Raji (cell line): ENCODE results near the gene NDOR1.
A peak's percentile ranks its signal among the peaks of the same experiment; 100 is the strongest.

Experiments used
- POLR2A ChIP-seq: IDR thresholded peaks from 2 replicates; pipeline ENCODE4 v1.6.1; 2011; ENCODE audit warnings: low read depth, low read length, control low read depth; ENCODE audit not compliant: insufficient read depth

NDOR1 gene

DNA sequence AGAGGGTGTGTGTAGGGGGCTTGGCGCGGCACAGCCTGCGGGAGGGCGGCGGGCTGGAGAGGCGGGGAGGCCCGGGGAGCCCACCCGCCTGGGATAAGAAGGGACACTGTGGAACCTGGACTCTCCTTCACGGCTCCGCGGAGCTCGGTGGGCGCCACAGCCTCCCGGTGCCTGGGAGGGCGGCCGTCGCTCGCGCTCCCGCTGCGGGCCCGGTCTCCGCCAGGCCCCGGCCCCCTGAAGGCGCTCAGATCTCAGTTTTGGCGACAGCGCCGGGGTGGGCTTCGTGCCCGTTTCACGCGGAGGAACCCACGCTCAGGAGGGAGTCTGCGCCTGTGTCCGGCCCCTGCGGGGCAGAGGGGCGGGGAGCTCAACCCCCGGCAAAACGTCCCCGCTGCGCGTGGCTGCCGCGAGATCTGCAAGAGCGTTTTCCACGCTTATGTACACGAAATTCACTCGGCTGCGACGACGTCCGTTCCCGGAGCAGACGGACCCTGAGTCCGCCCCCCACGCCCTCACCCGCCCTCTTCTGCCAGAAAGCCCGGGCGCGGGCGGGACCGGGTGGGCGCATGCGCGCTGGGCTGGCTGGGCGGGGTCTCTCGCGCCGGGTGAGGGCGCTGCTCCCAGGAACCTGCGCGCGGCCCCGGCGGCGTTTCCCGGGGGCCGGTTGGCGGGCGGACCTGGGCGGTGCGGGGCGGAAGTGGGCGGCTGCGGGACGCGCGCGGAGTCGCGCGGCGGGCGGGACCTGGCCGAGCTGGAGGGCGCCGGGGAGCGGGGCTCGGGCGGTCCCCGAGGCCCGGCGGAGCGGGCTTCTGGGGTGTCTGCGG lies 49.3 kb downstream of the NDOR1 start, which contains the start of gene NELFB:
TSS of gene NELFB (plus strand) at position 704 of the 824 bp plus-strand sequence.
- TF ChIP-seq POLR2A = peak; percentile 91

DNA sequence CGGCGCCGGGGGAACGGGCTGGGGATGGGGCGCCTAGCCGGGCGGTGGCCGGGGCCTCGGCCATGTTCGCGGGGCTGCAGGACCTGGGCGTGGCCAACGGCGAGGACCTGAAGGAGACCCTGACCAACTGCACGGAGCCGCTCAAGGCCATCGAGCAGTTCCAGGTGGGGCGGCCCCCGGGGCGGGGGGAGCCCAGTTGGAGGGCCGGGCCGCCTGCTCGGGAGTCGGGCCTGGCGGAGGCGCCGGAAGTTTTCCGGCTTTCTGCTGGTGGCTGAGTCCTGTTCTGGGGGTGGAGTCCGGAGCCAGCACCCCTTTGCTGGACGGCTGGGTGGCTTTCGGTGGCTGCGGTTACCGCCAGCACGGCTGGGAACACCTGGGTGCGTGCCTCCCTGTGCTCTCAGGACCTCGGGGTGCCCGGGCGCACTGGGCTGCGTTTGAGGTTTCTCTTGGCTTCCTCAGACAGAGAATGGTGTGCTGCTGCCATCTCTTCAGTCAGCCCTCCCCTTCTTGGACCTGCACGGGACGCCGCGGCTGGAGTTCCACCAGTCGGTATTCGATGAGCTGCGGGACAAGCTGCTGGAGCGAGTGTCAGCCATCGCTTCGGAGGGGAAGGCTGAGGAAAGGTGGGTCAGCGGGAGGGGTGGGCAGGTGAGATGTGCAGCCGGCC lies 50.1 kb downstream of the NDOR1 start:
- TF ChIP-seq POLR2A = no peak

DNA sequence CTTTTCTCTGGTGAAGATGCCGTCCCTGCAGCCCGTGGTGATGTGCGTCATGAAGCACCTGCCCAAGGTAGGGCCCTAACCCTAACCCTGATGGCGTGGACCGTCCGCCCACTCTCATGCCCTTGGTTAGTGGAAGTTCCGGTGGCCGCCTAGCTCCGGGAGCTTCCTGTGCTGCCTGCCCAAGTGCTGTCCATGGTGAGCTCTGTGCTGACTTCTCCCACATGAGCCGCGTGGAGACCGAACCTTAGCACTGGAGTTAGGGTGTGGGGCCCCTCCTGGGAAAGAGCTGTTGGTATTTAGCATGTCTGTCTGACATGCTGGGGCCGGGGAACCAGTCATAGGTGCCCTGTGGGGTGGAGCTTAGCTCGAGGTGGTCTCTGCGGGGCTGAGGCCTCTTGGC lies 50.9 kb downstream of the NDOR1 start:
- no peak for TF ChIP-seq POLR2A

DNA sequence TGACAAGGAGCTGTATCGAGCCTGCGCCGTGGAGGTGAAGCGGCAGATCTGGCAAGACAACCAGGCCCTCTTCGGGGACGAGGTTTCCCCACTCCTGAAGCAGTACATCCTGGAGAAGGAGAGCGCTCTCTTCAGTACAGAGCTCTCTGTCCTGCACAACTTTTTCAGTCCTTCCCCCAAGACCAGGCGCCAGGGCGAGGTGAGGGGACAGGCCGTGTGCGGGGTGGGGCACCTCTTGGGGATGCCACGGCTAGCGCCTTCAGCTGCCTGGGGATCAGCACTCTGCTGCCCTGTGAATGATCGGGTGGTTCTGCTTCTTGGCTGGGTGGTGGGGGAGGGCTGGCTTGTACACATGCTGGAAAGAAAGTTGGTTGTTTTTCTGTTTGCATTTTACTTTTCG lies 51.4 kb downstream of the NDOR1 start:
- no peak for TF ChIP-seq POLR2A

DNA sequence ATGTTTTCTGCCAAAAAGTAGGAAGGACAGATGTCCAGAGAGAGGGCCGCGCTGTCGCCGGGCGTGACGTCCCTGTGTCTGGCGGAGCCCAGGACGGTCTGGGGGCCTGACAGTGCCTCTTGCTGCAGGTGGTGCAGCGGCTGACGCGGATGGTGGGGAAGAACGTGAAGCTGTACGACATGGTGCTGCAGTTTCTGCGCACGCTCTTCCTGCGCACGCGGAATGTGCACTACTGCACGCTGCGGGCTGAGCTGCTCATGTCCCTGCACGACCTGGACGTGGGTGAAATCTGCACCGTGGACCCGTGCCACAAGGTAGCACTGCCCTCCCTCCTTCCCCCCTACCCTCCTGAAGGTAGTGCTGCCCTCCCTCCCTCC lies 57.4 kb downstream of the NDOR1 start:
- no peak for TF ChIP-seq POLR2A

DNA sequence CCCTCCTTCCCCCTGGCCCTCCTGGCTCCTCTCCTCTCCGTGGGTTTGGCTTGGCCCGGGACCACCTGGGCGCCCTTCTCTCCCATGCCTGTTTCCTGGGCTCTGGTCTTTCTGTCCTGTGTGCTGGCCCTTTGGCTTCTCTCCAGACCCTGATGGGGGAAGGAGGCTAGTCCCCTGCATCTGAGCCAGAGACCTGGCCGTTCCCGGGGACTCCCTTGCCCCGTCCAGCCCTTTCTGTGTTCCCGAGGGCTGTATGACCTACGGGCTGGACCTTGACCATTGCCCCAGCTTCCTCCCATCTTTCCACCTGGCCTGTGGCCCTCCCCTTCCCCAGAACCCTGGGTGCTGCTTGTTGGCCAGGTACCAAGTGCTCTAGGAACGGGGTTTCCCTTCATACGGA lies 58.0 kb downstream of the NDOR1 start:
- no peak for TF ChIP-seq POLR2A

DNA sequence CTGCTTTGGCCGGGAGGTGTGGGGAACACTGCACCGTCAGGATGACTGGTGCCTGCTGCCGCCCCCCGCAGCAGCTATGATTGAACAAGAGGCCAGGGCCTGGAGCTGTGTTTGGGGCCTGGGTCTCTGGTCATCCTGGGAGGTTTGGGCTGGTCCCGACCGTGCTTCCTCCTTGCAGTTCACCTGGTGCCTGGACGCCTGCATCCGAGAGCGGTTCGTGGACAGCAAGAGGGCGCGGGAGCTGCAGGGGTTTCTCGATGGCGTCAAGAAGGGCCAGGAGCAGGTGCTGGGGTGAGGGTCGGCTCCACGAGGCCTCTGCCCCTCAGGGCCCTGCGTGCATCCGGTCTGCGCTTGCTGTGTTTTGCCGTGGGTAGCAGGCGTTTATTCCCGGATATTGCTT lies 58.6 kb downstream of the NDOR1 start:
- no peak for TF ChIP-seq POLR2A

DNA sequence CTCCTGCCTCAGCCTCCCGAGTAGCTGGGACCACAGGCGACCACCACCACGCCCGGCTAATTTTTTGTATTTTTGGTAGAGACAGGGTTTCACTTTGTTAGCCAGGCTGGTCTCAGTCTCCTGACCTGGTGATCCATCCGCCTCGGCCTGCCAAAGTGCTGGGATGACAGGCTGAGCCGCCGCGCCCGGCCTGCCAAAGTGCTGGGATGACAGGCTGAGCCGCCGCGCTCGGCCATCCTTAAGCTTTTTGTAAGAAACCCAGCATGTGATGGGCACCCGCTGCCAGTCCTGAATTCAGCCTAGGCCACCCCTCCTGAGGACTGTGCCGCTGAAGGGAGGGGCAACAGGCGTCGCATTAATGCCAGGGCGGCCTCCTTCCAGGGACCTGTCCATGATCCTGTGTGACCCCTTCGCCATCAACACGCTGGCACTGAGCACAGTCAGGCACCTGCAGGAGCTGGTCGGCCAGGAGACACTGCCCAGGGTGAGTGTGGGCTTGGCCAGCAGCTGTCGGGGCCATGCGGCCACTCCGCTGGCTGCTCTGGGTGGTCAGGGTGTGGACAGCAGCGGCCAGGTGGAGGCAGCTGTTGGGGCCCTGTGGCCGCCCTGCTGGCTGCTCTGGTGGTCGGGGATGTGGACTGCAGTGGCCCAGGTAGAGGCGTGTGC lies 60.1 kb downstream of the NDOR1 start:
- TF ChIP-seq POLR2A = no peak

DNA sequence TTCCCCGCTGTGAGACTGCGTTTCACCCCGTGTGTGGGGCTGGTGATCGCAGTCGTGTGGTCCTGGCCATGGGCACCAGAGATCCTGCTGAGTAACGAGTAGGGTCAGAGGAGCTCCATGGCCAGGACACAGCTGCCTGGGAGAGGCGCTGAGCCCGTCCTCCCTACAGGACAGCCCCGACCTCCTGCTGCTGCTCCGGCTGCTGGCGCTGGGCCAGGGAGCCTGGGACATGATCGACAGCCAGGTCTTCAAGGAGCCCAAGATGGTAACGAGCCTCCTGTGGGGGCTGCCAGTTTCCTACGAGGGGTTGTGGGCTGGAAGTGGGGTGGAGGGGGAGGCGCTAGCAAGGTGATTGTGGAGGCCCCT lies 60.6 kb downstream of the NDOR1 start:
- TF ChIP-seq POLR2A = no peak
